Keratinocyte (primary cell): ENCODE results near the gene GMFB. TPM values are rescaled to one million over a fixed set of nuclear protein-coding genes. Genes with fewer than 3 reads are reported as not detected.

Experiments used
- DNase-seq: peaks from one replicate; pipeline ENCODE4 v3.0.0-alpha.2; 2011; ENCODE audit warnings: low read depth, missing footprints, low spot score
- FAIRE-seq: peaks from 2 replicates; lab custom pipeline; 2011; peaks lifted over from hg19 to GRCh38; lab: Jason Lieb, UNC
- H2AFZ ChIP-seq: 2 replicates; pipeline ENCODE4 v1.6.0; 2012; ENCODE audit warnings: low read length, control low read depth, inconsistent platforms; ENCODE audit not compliant: control insufficient read depth
- H3K27ac ChIP-seq: 2 replicates; pipeline ENCODE4 v1.5.1; 2011; ENCODE audit warnings: low read length; ENCODE audit not compliant: control insufficient read depth, insufficient read depth
- H3K27me3 ChIP-seq: 3 replicates; pipeline ENCODE4 v1.6.0; 2011; ENCODE audit warnings: low read length; ENCODE audit not compliant: control insufficient read depth, insufficient read depth; ENCODE audit errors: extremely low read depth
- H3K36me3 ChIP-seq, 2 experiments: 2 replicates in 1 of 2; 3 replicates in 1 of 2; pipeline ENCODE4 v1.5.1; 2011; ENCODE audit warnings: low read length in 2 of 2, mild to moderate bottlenecking in 1 of 2; ENCODE audit not compliant: control insufficient read depth in 2 of 2, insufficient read depth in 2 of 2; ENCODE audit errors: extremely low read depth in 1 of 2
- H3K4me1 ChIP-seq: 3 replicates; pipeline ENCODE4 v1.5.1; 2011; ENCODE audit warnings: low read length; ENCODE audit not compliant: control insufficient read depth, insufficient read depth; ENCODE audit errors: extremely low read depth
- H3K4me2 ChIP-seq: 3 replicates; pipeline ENCODE4 v1.6.0; 2011; ENCODE audit warnings: low read depth, low read length; ENCODE audit not compliant: control insufficient read depth, insufficient read depth; ENCODE audit errors: extremely low read depth
- H3K4me3 ChIP-seq, 3 experiments: fragments of 200-600 bp in 1 of 3; sonication (generic) in 1 of 3; 2 replicates in 2 of 3; 3 replicates in 1 of 3; pipeline ENCODE4 v1.5.1; 2011 to 2016; ENCODE audit warnings: low read length in 3 of 3, mild to moderate bottlenecking in 3 of 3, control low read depth in 2 of 3, inconsistent platforms in 1 of 3, low read depth in 1 of 3, mixed read lengths in 1 of 3, mixed run types in 1 of 3, moderate library complexity in 1 of 3; ENCODE audit not compliant: control insufficient read depth in 2 of 3, insufficient read depth in 2 of 3; ENCODE audit errors: extremely low read depth in 1 of 3
- H3K79me2 ChIP-seq: 2 replicates; pipeline ENCODE4 v1.6.0; 2012; ENCODE audit warnings: low read length; ENCODE audit not compliant: control insufficient read depth, insufficient read depth
- H3K9ac ChIP-seq: 3 replicates; pipeline ENCODE4 v1.6.0; 2011; ENCODE audit warnings: low read length; ENCODE audit not compliant: control insufficient read depth, insufficient read depth; ENCODE audit errors: extremely low read depth
- H3K9me1 ChIP-seq: 3 replicates; pipeline ENCODE4 v1.6.0; 2011; ENCODE audit warnings: low read length; ENCODE audit not compliant: control insufficient read depth, insufficient read depth; ENCODE audit errors: extremely low read depth
- H3K9me3 ChIP-seq: 2 replicates; pipeline ENCODE4 v1.5.1; 2012; ENCODE audit warnings: low read depth, low read length; ENCODE audit not compliant: control insufficient read depth
- H4K20me1 ChIP-seq: 3 replicates; pipeline ENCODE4 v1.6.0; 2011; ENCODE audit warnings: low read length; ENCODE audit not compliant: control insufficient read depth, insufficient read depth; ENCODE audit errors: extremely low read depth
- CTCF ChIP-seq, 3 experiments: IDR thresholded peaks in 1 of 3; conservative IDR thresholded peaks in 1 of 3; optimal IDR thresholded peaks in 1 of 3; 2 replicates in 2 of 3; 3 replicates in 1 of 3; pipeline versions ENCODE3 to v1.5.1; 2011; ENCODE audit warnings: low read length in 3 of 3, mild to moderate bottlenecking in 3 of 3, moderate library complexity in 2 of 3, control low read depth in 1 of 3, inconsistent platforms in 1 of 3; ENCODE audit not compliant: insufficient read depth in 2 of 3; ENCODE audit errors: extremely low read depth in 1 of 3
- EZH2 ChIP-seq: IDR thresholded peaks from one replicate; pipeline ENCODE4 v1.6.1; 2012; ENCODE audit warnings: inconsistent platforms, mild to moderate bottlenecking, low read length, moderate library complexity
- dilution Hi-C: fragments of 300-500 bp; cut with MboI; formaldehyde crosslinking; loops from one replicate; pipeline ENCODE4 v1.7.0; 2020; ENCODE audit warnings: low sequenced_read_pairs; ENCODE audit not compliant: extremely low pct_ligation_motif_present
- polyA plus RNA-seq, 5 experiments: library from polyadenylated mRNA; depleted of rRNA in 3 of 5; stranded (reverse) in 3 of 5; stranded (forward) in 1 of 5; unstranded in 1 of 5; fragments of >200 nt; gene quantifications; 1 replicate in 1 of 5; 2 replicates in 3 of 5; 3 replicates in 1 of 5; pipeline versions ENCODE4 v1.2.1 to v1.2.3, GENCODE V29; 2011 to 2012; ENCODE audit warnings: missing spikeins in 2 of 5, low read depth in 1 of 5, low replicate concordance in 1 of 5

The GMFB gene
- polyA plus RNA-seq, 1 donor (not counting 4 experiments of a cell fraction or from before 2014, with no cell fraction given), result 50.5 TPM

DNA sequence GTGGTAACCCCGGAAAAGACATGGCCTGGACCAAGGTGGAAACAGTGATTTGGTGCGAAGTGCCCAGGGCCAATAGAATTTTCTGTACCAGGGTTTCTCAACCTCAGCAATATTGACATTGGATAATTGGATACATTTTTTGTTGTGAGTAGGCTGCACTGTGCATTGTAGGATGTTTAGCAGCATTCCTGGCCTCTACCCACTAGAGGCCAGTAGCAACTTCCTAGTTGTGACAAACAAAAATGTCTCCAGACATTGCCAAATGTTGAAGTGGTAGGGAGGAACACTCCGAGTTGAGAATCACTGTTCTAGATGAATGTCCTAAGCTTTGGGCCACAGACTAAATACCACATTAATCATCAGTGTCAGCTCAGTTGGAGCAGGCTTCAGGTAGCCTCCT is 14.7 kb upstream of the GMFB start:
- no peak overlapping the region for H3K4me2 ChIP-seq
- no peaks in the 10 kb centered on the region for H3K9me1 ChIP-seq
- H3K79me2 ChIP-seq, result no peaks in the 10 kb centered on the region
- H3K4me3 ChIP-seq, result no peak overlapping the region
- dilution Hi-C loops, result no loop called here
- H3K36me3 ChIP-seq, result no peaks in the 10 kb centered on the region
- no peak overlapping the region for H3K27ac ChIP-seq
- no peak overlapping the region for H3K9ac ChIP-seq
- peak overlapping the region; percentile 72 for H2AFZ ChIP-seq
- no peaks in the 10 kb centered on the region for H3K9me3 ChIP-seq
- TF ChIP-seq CTCF (optimal IDR thresholded peaks at IDR 0.05 in 1 of 3, IDR thresholded peaks at IDR 0.05 in 1 of 3, conservative IDR thresholded peaks at IDR 0.05 in 1 of 3; ENCODE audit: extremely low read depth in 1 of 3, insufficient read depth in 2 of 3, low read length in 3 of 3), result peak; percentile 45 to 58 (median 48)
- no peak for TF ChIP-seq EZH2
- FAIRE-seq, result no peak
- H3K27me3 ChIP-seq, result no peaks in the 10 kb centered on the region
- H4K20me1 ChIP-seq, result no peaks in the 10 kb centered on the region
- H3K4me1 ChIP-seq, result no peaks in the 10 kb centered on the region
- DNase-seq, result no peak

DNA sequence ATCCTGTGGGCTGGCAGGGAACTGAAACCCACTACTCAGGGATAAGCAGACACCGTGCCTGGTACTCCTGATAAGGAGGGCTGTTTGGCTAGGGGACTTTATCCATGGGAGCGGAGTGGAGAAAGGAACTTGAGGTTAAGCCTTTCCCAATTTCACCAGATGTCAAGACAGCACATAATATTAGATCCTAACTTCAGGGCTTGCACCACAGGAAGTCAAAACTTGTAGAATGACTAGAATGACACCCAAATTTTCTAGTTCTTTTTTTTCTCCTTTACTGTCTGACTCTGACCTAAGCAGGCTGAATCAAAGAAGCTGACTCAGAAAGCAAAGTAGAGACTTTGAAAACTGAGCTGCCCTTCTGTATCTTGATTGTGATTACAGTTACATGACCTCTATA is 13.8 kb upstream of the GMFB start:
- no peak overlapping the region for H3K27ac ChIP-seq
- dilution Hi-C loops, result no loop called here
- H3K4me2 ChIP-seq, result no peak overlapping the region
- H3K9me1 ChIP-seq, result no peaks in the 10 kb centered on the region
- TF ChIP-seq CTCF (optimal IDR thresholded peaks at IDR 0.05 in 1 of 3, IDR thresholded peaks at IDR 0.05 in 1 of 3, conservative IDR thresholded peaks at IDR 0.05 in 1 of 3; ENCODE audit: extremely low read depth in 1 of 3, insufficient read depth in 2 of 3, low read length in 3 of 3) (no peak), EZH2 (no peak)
- no peaks in the 10 kb centered on the region for H3K4me1 ChIP-seq
- no peak overlapping the region for H3K9ac ChIP-seq
- FAIRE-seq, result no peak
- no peaks in the 10 kb centered on the region for H3K79me2 ChIP-seq
- H3K36me3 ChIP-seq, result no peaks in the 10 kb centered on the region
- no peak overlapping the region for H3K4me3 ChIP-seq
- no peak overlapping the region for H2AFZ ChIP-seq
- no peak for DNase-seq
- no peaks in the 10 kb centered on the region for H4K20me1 ChIP-seq
- H3K27me3 ChIP-seq, result no peaks in the 10 kb centered on the region
- H3K9me3 ChIP-seq, result no peaks in the 10 kb centered on the region
